Effector memory CD4-positive, alpha-beta T cell (primary cell): ENCODE data around the gene NCAM2.

Experiments used
- DNase-seq, 3 donors: peaks; one replicate each; pipeline ENCODE4 v3.0.0-alpha.2; 2020
- H3K27ac ChIP-seq: 2 replicates; pipeline ENCODE4 v1.7.0; 2013; ENCODE audit warnings: mild to moderate bottlenecking, low read length, moderate library complexity; ENCODE audit not compliant: insufficient read depth, poor library complexity, severe bottlenecking
- H3K27me3 ChIP-seq: replicated peaks from 2 replicates; pipeline ENCODE4 v1.7.0; 2013; ENCODE audit warnings: mild to moderate bottlenecking, low read length; ENCODE audit not compliant: insufficient read depth, control insufficient read depth, poor library complexity, severe bottlenecking
- H3K36me3 ChIP-seq: 2 replicates; pipeline ENCODE4 v1.7.0; 2013; ENCODE audit warnings: mild to moderate bottlenecking, low read length, moderate library complexity; ENCODE audit not compliant: control insufficient read depth, insufficient read depth
- H3K4me1 ChIP-seq: 2 replicates; pipeline ENCODE4 v1.7.0; 2013; ENCODE audit warnings: low read length, mild to moderate bottlenecking; ENCODE audit not compliant: control insufficient read depth, insufficient read depth, poor library complexity, severe bottlenecking
- H3K4me3 ChIP-seq: 2 replicates; pipeline ENCODE4 v1.7.0; 2013; ENCODE audit warnings: low read length, low read depth, mild to moderate bottlenecking; ENCODE audit not compliant: insufficient read depth, poor library complexity, severe bottlenecking
- H3K9me3 ChIP-seq: 2 replicates; pipeline ENCODE4 v1.7.0; 2013; ENCODE audit warnings: mild to moderate bottlenecking, low read length, moderate library complexity; ENCODE audit not compliant: control insufficient read depth

The NCAM2 gene

GRCh38 chr21:21468003-21468402 lies 469.8 kb downstream of the NCAM2 start:
- no peaks in the 10 kb centered on the region for H3K36me3 ChIP-seq
- H3K4me1 ChIP-seq: no peaks in the 10 kb centered on the region
- no peaks in the 10 kb centered on the region for H3K27me3 ChIP-seq
- no peaks in the 10 kb centered on the region for H3K9me3 ChIP-seq
- no peak overlapping the region for H3K27ac ChIP-seq
- no peak for DNase-seq
- no peak overlapping the region for H3K4me3 ChIP-seq

GRCh38 chr21:21481239-21481638 lies 483.0 kb downstream of the NCAM2 start:
- no peaks in the 10 kb centered on the region for H3K27me3 ChIP-seq
- no peak overlapping the region for H3K4me3 ChIP-seq
- H3K4me1 ChIP-seq: no peaks in the 10 kb centered on the region
- no peaks in the 10 kb centered on the region for H3K36me3 ChIP-seq
- H3K9me3 ChIP-seq: no peaks in the 10 kb centered on the region
- no peak overlapping the region for H3K27ac ChIP-seq
- no peak for DNase-seq

GRCh38 chr21:21508859-21509258 lies 510.6 kb downstream of the NCAM2 start:
- Histone ChIP-seq H3K4me3 (no peak overlapping the region), H3K9me3 (no peaks in the 10 kb centered on the region), H3K27me3 (no peaks in the 10 kb centered on the region), H3K36me3 (no peaks in the 10 kb centered on the region), H3K4me1 (no peaks in the 10 kb centered on the region), H3K27ac (no peak overlapping the region)
- no peak for DNase-seq

GRCh38 chr21:21530680-21531079 lies 532.5 kb downstream of the NCAM2 start:
- Histone ChIP-seq H3K4me1 (no peaks in the 10 kb centered on the region), H3K27me3 (no peaks in the 10 kb centered on the region), H3K27ac (no peak overlapping the region), H3K9me3 (no peaks in the 10 kb centered on the region), H3K36me3 (no peaks in the 10 kb centered on the region), H3K4me3 (no peak overlapping the region)
- DNase-seq: no peak

- DNase-seq: no peak
- Histone ChIP-seq H3K27me3 (no peaks in the 10 kb centered on the region), H3K4me3 (no peak overlapping the region), H3K4me1 (no peaks in the 10 kb centered on the region), H3K9me3 (peaks cover 8% of the 10 kb centered on the region), H3K36me3 (no peaks in the 10 kb centered on the region), H3K27ac (no peak overlapping the region)
Observed at GRCh38 chr21:21547368-21547953, 549.3 kb downstream of the NCAM2 start.

- Histone ChIP-seq H3K4me3 (no peak overlapping the region), H3K27me3 (no peaks in the 10 kb centered on the region), H3K9me3 (no peaks in the 10 kb centered on the region), H3K36me3 (no peaks in the 10 kb centered on the region), H3K4me1 (no peaks in the 10 kb centered on the region), H3K27ac (no peak overlapping the region)
- no peak for DNase-seq
Observed at GRCh38 chr21:21559285-21560045, 561.3 kb downstream of the NCAM2 start.
